ENCODE results near the gene MATR3.

GRCh38 chr5:139251281-139251687 is 42.3 kb upstream of the MATR3 start:
- no peak for TF ChIP-seq CTCF (IDR thresholded peaks at IDR 0.05)
- no peak for TF ChIP-seq EP300 (IDR thresholded peaks at IDR 0.05)

Measured in esophagus muscularis mucosa (tissue), 3 donors.